Right lung (tissue), 5 donors: ENCODE results near the gene ZNF593. TPM values are rescaled to one million over a fixed set of nuclear protein-coding genes. Genes with fewer than 3 reads are reported as not detected.

ENCODE experiments used
- DNase-seq, 2 donors: peaks; one replicate each; pipeline ENCODE4 v3.0.0-alpha.2; 2013
- polyA plus RNA-seq, 5 donors: library from polyadenylated mRNA; unstranded; fragments of 120-200 nt; gene quantifications; one replicate each; pipeline versions ENCODE4 v1.2.1 to v1.2.3, GENCODE V29; 2013; ENCODE audit warnings: inconsistent platforms in 1 of 5, low replicate concordance in 1 of 5; ENCODE audit not compliant: insufficient read length in 5 of 5, insufficient read depth in 1 of 5

The ZNF593 gene
- polyA plus RNA-seq, 5 donors = 8.1 to 23.0 (median 14.2) TPM

GRCh38 chr1:26145041-26145959 lies 24.4 kb upstream of the ZNF593 start:
- DNase-seq = peak; percentile 55 to 79

- no peak for DNase-seq
These were observed 23.8 kb upstream of the ZNF593 start for GRCh38 chr1:26145960-26146294.

- no peak for DNase-seq
These were observed 20.8 kb upstream of the ZNF593 start for GRCh38 chr1:26148887-26149286.

- DNase-seq = no peak
These were observed 15.7 kb upstream of the ZNF593 start for GRCh38 chr1:26153966-26154532.

- DNase-seq = no peak
These were observed 15.0 kb upstream of the ZNF593 start for GRCh38 chr1:26154750-26155149.

- DNase-seq = no peak
These were observed 14.1 kb upstream of the ZNF593 start for GRCh38 chr1:26155370-26156284.

- no peak for DNase-seq
These were observed 13.2 kb upstream of the ZNF593 start for GRCh38 chr1:26156285-26157038.

- DNase-seq = no peak
These were observed 11.3 kb upstream of the ZNF593 start for GRCh38 chr1:26158271-26158907.

- no peak for DNase-seq
These were observed 10.6 kb upstream of the ZNF593 start, which contains the start of gene FAM110D for GRCh38 chr1:26158908-26159742. TSS of gene FAM110D (plus strand) at chr1:26159079. CDS start at chr1:26161292, 2,213 bp downstream.

GRCh38 chr1:26159743-26160039 lies 10.0 kb upstream of the ZNF593 start:
- DNase-seq = no peak

- DNase-seq = no peak
These were observed 8.9 kb upstream of the ZNF593 start for GRCh38 chr1:26160527-26161414.

GRCh38 chr1:26161415-26162219 lies 8.1 kb upstream of the ZNF593 start:
- DNase-seq = peak; percentile 45 to 58

- no peak for DNase-seq
These were observed 7.4 kb upstream of the ZNF593 start for GRCh38 chr1:26162220-26162709.

- DNase-seq = no peak
These were observed 6.0 kb upstream of the ZNF593 start for GRCh38 chr1:26163684-26164035.

GRCh38 chr1:26164036-26164860 lies 5.5 kb upstream of the ZNF593 start:
- DNase-seq = peak in 1 of 2 donors; percentile 42

GRCh38 chr1:26164861-26165842 lies 4.6 kb upstream of the ZNF593 start:
- DNase-seq = no peak
